GM19397 (cell line): Measurements from ENCODE around the gene CFAP65.

ENCODE experiments used
- ATAC-seq: cut with Tn5 transposase; IDR thresholded peaks from one replicate; pipeline ENCODE4 v1.9.1; 2021; ENCODE audit warnings: mild to moderate bottlenecking, moderate library complexity; ENCODE audit not compliant: unreplicated experiment

The CFAP65 gene, protein sequence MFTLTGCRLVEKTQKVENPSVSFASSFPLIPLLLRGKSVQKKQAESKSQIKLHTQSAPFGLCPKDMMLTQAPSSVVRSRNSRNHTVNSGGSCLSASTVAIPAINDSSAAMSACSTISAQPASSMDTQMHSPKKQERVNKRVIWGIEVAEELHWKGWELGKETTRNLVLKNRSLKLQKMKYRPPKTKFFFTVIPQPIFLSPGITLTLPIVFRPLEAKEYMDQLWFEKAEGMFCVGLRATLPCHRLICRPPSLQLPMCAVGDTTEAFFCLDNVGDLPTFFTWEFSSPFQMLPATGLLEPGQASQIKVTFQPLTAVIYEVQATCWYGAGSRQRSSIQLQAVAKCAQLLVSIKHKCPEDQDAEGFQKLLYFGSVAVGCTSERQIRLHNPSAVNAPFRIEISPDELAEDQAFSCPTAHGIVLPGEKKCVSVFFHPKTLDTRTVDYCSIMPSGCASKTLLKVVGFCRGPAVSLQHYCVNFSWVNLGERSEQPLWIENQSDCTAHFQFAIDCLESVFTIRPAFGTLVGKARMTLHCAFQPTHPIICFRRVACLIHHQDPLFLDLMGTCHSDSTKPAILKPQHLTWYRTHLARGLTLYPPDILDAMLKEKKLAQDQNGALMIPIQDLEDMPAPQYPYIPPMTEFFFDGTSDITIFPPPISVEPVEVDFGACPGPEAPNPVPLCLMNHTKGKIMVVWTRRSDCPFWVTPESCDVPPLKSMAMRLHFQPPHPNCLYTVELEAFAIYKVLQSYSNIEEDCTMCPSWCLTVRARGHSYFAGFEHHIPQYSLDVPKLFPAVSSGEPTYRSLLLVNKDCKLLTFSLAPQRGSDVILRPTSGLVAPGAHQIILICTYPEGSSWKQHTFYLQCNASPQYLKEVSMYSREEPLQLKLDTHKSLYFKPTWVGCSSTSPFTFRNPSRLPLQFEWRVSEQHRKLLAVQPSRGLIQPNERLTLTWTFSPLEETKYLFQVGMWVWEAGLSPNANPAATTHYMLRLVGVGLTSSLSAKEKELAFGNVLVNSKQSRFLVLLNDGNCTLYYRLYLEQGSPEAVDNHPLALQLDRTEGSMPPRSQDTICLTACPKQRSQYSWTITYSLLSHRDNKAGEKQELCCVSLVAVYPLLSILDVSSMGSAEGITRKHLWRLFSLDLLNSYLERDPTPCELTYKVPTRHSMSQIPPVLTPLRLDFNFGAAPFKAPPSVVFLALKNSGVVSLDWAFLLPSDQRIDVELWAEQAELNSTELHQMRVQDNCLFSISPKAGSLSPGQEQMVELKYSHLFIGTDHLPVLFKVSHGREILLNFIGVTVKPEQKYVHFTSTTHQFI (N-terminal part only)

DNA sequence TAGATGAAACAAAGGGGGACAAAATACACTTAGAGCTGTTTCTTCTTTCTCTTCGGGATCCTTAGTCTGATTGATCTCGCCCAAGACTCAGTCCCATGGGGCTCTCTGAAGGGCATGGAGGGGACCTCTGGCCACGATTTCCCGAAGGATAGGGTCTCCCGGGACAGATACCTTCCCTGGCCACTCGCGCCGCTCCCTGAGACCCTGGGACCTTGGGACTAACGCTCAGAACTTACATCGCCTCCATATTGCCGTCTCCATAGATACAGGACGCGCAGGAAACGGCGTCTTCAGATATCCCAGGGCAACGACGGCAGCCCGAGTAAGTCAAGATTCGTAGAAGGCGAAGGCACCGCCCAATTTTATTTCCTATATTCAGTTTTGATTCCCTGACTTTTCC, at the start of gene CFAP65:
CFAP65 (minus strand) TSS at position 265 of the 400 bp plus-strand sequence. CDS start 2,468 bp downstream, outside the sequence.
- no peak for ATAC-seq

DNA sequence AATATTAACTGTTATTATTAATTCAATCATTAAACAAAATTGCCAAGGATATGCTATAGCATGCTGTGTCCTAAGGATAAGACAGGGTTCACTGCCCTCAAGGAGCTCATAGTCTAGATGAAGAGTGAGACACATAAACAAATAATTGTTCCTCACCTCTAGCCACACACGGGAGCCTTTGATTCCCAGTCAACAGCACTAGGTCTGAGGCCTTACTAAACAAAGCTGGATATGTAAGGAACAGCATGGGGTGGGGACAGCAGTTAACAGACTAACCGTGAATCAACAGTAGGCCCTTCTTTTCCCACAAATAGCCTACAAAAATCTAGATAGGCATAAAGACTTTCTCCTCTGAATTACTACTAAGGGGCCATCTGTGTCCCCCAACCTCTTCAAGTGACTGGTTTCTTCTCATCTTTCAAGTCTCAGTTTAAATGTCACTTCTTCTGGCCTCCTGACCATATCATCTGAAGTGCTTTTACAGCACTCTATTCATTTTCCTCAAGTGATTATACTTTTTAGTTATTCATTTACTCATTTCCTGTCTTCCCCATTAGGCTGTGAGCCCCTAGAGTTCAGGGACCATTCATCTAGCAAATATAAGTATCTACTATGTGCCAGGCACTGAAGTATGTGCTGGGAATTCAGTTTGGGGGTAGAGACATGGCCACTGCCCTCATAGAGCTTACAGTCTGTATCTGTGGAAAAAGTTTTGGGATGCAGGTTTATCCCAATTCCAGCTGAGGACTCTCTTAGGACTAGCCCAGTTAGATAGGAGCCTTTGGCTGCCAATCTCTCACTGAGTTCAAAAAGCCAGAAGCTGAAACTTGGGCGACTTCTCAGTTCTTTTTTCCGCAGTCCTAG, 49.4 kb upstream of the CFAP65 start:
- no peak for ATAC-seq

DNA sequence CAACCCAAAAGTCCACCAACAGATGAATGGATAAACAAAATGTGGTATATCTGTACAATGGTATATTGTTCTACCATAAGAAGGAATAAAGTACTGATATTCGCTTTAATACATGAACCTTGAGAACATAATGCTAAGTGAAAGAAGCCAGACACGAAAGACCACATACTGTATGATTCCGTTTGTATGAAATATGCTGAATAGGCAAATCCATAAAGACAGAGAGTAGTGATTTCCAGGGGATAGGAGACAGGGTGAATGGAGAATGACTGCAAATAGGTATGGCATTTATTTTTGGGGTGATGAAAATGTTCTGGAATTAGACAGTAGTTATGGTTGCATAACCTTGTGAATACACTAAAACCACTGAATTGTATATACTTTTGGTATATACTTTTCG, 48.0 kb upstream of the CFAP65 start:
- no peak for ATAC-seq

DNA sequence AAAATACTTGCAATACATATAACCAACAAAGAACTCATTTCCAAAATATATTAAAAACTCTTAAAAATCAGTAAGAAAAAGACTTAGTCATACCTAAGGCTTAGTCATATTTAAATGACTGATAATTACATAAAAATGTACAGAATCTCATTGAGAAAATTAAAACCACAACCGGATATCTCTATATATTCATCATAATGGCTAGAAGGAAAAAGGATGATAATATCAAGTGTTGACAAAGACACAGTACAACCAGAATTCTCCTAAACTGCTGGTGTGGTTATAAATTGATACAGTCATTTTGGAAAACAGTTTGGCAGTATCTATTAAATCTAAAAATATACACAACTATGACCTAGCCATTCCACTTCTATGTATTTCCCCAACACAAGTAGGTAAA, 46.5 kb upstream of the CFAP65 start:
- ATAC-seq: no peak

DNA sequence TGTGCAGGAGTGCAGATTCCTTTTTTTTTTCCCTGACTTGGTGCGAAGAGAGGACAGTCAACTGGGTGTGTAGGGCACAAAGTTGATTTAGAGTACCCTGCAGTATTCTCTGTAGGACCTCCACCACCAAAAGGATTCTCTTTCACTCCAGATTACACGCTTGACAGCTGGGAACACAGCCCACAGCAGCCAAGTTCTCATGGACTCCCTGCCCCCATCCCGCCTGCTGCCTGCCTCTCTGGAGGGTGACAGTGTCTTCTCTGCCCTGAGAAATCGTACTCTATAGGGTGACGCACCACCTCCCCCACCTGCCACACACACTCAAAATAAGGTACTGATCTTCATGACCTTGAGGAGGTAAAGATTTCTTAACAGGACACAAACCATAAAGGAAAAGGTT, 46.0 kb upstream of the CFAP65 start:
- ATAC-seq: no peak

DNA sequence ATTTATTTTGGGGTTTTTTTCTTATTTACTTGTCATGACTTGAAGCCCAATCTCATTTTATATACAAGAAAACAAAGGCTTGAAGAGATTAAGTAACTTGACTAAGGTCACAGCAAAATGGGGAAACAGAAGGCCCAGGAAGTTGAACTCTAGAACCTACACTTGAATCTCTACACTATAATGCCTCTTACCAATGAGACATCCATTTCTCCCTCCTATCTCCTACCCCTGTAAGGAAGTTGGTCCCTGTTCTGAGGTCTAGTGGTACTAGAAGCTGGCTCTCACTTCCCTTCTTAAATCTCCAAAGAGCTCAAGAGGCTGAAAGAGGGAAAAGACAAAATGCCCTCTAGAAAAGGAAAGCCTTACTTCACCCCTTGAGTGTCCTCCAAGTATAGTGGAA, 44.9 kb upstream of the CFAP65 start:
- ATAC-seq: no peak

DNA sequence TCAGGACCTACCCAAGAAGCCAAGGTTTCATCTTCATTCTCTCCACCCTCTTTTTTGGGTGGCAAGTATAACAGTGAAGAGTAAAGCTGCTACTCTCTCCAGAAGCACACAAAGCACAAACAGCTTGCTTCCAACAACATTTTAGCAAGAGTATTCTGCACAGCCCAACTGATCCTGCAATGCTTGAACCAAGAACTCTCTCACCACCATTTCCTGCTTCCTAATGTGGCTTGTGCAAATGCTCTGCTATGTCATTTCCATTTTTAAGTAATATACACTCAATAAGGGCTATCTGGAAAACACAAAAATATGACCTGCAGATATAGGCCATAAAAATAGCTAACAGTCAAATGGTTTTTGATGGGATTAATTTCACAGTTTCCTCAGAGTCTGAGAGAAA, 43.5 kb upstream of the CFAP65 start:
- no peak for ATAC-seq

DNA sequence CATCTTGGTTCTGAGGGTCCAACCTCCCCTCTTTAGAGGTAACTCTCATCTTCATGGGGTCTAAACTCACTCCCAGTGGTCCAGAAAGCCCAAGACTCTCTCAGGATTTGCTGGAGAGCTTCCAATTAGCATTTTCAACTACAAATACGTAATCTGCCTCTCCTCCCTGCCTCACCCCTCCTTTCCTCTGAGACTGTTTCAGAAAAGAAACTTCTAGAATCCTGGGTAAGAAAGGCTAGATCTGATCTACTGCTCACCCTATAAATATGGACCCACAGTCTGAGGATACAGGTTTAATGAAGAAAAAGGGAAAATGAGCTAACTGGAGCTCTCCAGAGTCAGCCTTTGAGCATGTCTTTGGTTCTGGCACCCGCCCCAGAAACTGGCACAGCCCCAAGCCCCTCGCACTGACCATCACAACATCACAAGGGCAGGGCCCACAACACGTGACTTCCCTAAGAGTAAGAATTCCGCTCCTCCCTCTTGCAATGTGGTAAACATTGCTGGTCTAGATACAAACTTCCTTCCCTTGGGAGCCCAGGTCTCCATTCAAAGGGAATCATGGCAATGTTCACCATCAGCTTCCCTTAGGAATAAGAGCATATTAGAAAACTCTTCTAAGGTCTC, 41.1 kb upstream of the CFAP65 start:
- ATAC-seq: no peak

DNA sequence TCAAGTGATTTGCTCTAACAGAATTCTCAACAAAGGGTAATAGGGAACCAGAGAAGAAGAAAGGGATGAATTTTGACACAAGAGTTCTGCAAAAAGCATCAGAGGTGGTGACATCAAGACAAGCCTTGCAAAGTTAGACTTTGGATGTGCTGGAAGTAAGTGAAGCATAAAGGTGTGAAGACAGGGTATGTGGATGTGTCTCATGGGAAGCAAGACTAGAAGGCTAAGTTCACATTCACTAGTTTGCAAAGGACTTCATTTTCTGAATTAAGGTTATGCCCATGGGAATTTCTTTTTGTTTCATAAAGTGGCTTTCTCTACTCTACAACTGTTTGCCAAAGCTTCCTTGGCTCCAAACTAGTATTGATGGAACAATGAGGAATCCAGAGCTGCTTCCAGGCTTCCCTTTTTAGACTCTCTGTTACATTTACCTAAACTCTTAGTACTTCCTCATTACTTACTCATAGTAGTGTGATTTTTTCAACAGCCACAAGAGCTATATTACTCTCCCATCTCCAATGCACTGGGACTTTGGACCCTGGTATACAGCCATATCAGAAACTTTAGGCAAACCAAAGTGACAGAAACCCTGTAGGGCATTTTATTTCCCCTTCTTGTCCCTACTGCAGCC, 40.5 kb upstream of the CFAP65 start:
- ATAC-seq: no peak

DNA sequence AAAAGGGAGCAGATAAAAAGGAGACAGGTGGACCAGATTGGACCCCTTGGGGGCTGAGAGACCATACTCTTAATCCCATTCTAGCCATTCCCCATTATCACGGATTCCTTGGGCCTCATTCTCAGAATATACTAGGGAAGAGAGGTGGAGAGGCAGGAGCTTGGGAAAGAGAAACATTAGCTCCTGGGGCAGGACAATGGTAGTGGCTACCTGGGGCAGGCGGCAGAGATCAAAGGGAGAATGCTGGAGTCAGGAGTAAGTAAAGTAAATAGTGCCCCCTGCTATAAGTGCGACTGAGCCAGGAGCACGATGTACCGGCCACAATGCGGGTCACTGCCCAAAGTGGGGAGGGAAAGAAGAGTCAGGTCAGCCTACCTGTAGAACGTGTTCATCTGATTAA, 39.8 kb upstream of the CFAP65 start:
- no peak for ATAC-seq

DNA sequence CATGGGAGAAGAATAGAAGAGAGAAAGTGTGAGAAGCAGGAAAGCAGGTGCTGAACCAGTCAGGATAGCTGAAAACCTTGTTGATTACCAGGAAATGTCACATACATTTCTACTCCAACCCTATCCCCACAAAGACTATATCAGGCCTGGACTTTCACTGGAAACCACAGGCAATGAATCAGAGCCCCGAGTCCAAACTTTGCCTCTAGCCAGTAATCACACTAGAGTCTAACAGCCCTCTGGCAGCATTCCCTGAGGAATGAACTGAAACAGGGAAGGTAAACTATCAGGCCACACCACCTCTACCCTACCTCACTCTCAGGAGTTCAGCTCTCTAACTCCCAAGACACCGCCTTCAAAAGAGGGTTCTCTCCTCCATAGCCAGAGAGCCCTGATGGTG, 38.1 kb upstream of the CFAP65 start:
- no peak for ATAC-seq

DNA sequence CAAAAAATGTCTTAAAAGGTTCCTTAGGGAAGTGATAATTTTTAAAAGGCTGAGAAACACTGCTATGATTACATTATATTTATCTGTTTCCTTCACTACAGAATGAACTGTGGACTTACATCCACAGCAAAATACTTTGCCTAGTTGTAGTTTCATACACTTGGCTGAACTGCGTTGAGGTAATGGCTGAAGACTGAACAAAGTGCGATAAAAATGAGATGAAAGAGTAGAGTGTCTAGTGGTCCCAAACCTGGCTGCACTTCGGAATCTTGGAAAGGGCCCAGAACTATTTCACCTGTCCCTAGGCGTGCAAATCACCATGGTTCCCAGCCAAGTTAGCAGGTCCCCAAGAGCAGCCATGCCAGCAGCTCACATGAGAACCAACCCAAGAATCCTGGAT, 37.6 kb upstream of the CFAP65 start:
- ATAC-seq: no peak

DNA sequence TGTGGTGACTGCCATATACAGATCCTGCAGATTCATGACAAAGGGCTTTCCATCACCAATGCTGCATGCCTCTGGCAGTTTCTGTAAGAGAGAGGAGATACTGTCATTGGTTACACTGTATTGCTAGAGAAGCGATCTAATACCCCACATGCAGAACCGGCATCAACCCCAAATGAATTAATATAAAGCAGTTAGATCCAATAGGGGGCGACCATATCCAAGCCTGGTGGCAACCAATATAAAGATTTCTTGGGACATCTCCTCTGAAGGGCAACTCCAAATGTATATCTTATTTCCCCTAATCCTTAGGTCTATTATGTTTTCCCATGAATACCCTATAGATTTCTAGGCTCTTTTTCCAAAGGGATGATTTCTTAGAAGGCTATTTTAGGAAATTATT, 36.8 kb upstream of the CFAP65 start:
- no peak for ATAC-seq

DNA sequence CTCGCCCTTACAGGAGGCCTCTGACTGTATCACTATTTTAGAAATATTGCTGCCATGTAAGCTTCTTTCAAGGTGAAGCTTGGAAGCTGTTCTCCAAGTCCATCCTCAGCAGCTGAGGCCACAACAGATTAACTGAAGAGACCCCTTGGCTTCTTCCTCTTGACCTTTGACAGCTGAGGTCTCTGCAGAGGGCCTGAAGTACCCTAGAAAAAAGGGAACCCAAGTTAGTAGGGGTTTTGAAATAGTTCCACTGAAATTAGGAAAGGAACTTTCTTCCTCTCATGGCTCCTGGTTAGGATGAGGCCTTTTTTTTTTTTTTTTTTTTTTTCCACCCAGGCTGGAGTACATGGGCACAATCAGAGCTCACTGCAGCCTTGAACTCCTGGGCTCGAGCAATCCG, 34.9 kb upstream of the CFAP65 start:
- no peak for ATAC-seq

DNA sequence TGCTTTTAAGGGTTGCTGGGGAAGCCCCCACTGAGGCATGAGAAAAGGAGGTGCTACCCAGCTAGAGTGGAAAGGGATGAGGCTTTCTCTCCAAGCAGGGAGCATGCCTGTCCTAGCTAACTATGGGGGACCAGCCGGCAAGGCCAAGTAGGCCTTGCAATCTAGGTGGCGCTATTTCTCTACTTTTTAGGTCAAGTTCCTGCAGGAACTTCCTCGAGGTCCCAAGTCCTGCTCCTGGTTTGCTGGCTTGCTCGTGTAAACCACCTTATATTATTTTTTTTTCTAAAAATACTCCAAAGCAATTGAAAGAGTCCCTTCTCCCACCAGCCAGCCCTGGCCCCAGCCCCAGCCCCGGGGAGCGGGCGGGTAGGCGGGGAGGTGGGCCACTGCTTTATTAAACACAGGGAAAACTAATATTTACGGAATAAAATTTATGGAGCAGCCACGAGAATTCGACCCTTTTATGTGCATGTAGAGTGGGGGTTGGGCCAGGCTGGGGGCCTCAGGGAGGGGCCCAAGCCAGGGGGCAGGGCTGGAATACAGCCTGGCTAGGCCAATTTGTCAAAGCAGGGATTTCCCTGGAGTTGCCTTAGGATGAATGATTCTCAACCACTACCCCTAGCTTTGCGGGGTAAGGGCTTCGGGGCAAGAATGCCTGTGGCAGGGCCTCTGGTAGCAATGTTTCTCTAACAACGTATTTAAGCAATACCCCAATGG, 32.3 kb upstream of the CFAP65 start:
- ATAC-seq: no peak

DNA sequence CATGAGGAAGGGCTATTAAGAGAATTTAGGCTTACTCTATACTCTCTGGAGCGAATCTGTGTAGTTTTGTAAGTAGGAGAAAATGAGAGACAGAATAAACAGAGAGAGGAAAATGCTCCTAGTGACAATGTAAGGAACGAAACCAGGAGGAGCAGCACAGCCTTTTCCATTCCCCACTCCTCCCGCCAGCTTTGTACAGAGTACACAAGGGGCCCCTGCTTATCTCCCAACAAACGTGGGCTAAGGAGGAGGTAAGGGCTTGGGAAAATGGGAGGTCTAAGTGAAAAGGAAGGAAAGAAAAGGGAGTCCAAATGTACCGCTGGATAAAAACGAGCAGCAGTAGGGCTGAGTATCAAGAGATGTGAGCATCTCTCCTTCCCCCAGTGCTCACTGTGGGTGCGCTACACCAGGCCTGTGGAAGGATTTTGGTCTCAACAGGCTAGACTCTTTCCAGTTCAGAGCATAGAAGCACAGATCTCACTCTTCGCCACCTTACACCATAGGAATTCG, 31.5 kb upstream of the CFAP65 start:
- ATAC-seq: no peak

DNA sequence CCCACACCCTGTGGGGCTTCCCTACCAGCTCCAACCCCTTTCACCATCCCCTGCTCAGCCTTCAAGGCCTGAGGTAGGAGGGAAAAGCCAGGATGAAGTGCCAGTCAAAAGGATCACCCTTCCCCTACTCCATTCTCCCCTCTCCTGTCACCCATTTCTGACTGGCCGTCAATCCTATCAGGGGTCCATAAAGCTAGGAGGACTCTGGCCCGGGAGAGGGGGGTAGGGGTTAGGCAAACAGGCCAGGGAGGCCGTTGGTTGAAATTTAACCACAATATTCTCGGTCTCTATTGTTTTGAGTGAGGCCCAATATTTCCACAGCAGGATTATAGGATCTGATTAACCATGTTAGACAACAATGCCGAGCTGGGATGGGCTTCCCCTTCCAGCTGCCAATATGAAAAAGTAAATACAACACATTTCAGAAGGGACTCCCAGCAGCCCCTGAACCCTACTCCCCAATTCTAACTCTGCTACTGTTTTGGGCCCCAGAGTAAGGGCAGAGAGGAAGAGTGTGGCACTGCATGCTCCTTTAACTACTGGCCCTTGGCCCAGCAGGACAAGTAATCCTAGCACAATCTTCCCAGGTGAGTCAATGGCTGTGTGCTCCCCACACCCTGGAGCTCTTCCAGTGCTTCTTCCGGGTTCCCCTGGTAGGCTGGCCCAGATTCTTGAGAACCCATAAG, 30.0 kb upstream of the CFAP65 start:
- ATAC-seq: no peak

DNA sequence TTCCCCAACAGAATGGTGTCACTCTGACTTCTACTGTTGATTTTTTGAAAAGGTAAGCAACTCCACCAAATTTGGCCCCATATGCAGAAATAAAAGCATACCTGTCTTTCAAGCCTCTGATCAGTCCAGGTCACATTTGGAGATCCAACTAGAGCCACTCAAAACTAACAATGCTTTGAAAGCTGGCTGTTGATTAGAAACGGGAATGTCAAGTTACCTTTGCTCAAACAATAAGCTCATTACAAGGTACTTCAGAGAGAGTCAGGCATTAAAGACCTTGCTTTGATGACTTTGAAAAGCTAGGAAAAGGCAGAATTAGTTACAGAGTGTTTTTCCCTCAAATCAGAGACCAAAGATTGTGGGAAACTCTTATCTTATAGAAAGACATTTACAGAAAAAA, 24.2 kb upstream of the CFAP65 start:
- no peak for ATAC-seq
